Measurements from ENCODE around the gene TIMP4. TPM values are rescaled to one million over a fixed set of nuclear protein-coding genes. Genes with fewer than 3 reads are reported as not detected.

The TIMP4 gene
- total RNA-seq, 1 experiment from 2014 or later: 8.4 TPM

DNA sequence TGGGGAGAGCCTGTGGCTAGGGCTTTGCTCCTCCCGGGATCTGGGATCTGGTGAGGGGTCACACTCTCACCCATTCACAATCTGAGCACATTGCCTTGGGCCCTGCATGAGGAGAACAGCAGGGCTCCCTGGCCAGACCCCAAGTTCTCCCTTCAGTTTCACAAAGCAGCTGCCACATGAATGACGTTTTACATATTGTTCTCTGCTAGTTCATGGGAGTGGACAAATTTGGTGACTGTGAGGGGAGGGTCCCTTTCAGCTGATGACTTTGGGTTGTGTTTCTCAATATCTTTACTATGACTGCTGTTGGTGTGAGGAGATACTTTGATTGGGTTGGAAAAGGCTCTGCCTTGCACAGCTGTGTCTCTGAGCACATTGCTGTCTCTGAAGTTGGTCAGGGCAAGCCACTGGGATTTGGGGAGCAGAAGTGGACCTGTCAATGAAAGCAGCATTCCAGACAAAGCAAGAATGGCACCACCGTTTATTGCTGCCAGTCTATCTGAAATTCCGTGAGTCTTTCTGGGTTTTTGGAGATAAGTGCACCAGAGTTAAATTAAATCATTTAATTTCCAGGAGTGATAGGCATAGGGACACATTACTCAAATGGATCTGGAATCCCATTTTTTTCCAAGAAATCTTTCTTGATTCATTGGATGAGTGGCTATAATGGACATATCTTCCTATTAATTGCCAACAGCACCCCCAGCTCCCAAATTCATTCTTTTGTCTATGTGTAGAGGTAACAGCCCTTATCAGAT lies 10.3 kb downstream of the TIMP4 start:
- no peak overlapping the region for H3K4me3 Mint-ChIP-seq
- H3K9ac ChIP-seq (ENCODE audit: extremely low read depth, insufficient read length, low read length): no peak overlapping the region
- H4K8ac ChIP-seq (replicated peaks; ENCODE audit: insufficient read length, low read depth, low read length): no peak overlapping the region
- no peaks in the 10 kb centered on the region for H3K27me3 ChIP-seq (ENCODE audit: insufficient read depth, low read length)
- H3K4me2 ChIP-seq (ENCODE audit: insufficient read depth, insufficient read length, low read length): no peak overlapping the region
- H3T11ph ChIP-seq (ENCODE audit: low read length): no peak overlapping the region
- H4K91ac ChIP-seq (ENCODE audit: insufficient read length, low read depth, low read length): no peak overlapping the region
- H3K4ac ChIP-seq (ENCODE audit: low read depth, low read length): no peak overlapping the region
- no peaks in the 10 kb centered on the region for H3K79me1 ChIP-seq (ENCODE audit: insufficient read depth, low read depth, low read length, poor library complexity, severe bottlenecking)
- H4K20me1 ChIP-seq (ENCODE audit: control insufficient read depth, insufficient read depth, insufficient read length): peaks cover 2% of the 10 kb centered on the region
- H3K9me3 ChIP-seq (ENCODE audit: control insufficient read depth, low read depth, low read length): no peaks in the 10 kb centered on the region
- H2BK5ac ChIP-seq (ENCODE audit: insufficient read length, low read length): no peak overlapping the region
- no peak overlapping the region for H3K14ac ChIP-seq (ENCODE audit: insufficient read depth, low read length)
- DNase-seq: no peak
- WGBS (ENCODE audit: extremely low coverage, insufficient read length, low lambda C conversion rate): no CpG with 5 or more reads among the region's 4 CpGs
- no peak overlapping the region for H2BK12ac ChIP-seq (ENCODE audit: insufficient read length, low read depth, low read length)
- no peak overlapping the region for H2BK20ac ChIP-seq (ENCODE audit: low read depth, low read length, poor library complexity, severe bottlenecking)
- H3K36me3 Mint-ChIP-seq (ENCODE audit: insufficient read depth in 1 of 3, low read depth in 3 of 3): peaks cover 3 to 27% (median 5%) of the 10 kb centered on the region in 3 experiments; a peak in 6 of 7 replicates
- peak overlapping the region in 1 of 3 experiments; percentile 24; a peak in 2 of 7 replicates for H3K27ac Mint-ChIP-seq
- no peaks in the 10 kb centered on the region; a peak in 1 of 4 replicates for H3K4me1 Mint-ChIP-seq
- no peak overlapping the region for H3K23ac ChIP-seq (ENCODE audit: insufficient read length, low read depth, low read length)
- TF ChIP-seq CTCF (conservative IDR thresholded peaks at IDR 0.05): no peak
- H2BK15ac ChIP-seq (ENCODE audit: low read depth, low read length): no peak overlapping the region
- no peaks in the 10 kb centered on the region for H3K27me3 Mint-ChIP-seq (ENCODE audit: low read depth)
- no peaks in the 10 kb centered on the region for H3K79me2 ChIP-seq (ENCODE audit: insufficient read depth, low read length)
- H2AFZ ChIP-seq (ENCODE audit: low read length): no peak overlapping the region
- H2BK120ac ChIP-seq (ENCODE audit: low read depth, low read length, poor library complexity, severe bottlenecking): no peak overlapping the region
- H3K56ac ChIP-seq (ENCODE audit: insufficient read length, low read depth, low read length): no peak overlapping the region
- H3K23me2 ChIP-seq (ENCODE audit: insufficient read length, low read depth, low read length, poor library complexity, severe bottlenecking): no peaks in the 10 kb centered on the region
- H3K18ac ChIP-seq (ENCODE audit: insufficient read length, low read depth, low read length): no peak overlapping the region
- H2AK5ac ChIP-seq (ENCODE audit: insufficient read length, low read length): no peak overlapping the region
- no peaks in the 10 kb centered on the region for H3K9me3 Mint-ChIP-seq
- no peak overlapping the region for H4K5ac ChIP-seq (ENCODE audit: insufficient read length, low read depth, low read length)
- no peak overlapping the region for H3K27ac ChIP-seq (ENCODE audit: insufficient read length, low read depth, low read length)
- H3K4me1 ChIP-seq (ENCODE audit: insufficient read depth, low read length): no peaks in the 10 kb centered on the region
